Ovary (tissue), 3 donors: Measurements from ENCODE around the gene ASRGL1.

Source experiments
- CTCF ChIP-seq, 3 donors: fragments of 450-650 bp in 2 of 3; fragments of 200-600 bp in 1 of 3; IDR thresholded peaks; one replicate each; pipeline versions ENCODE4 v1.5.1 to v1.8.0; 2016 to 2022; ENCODE audit warnings: antibody characterized with exemption in 3 of 3, mild to moderate bottlenecking in 1 of 3
- EP300 ChIP-seq: sonication (generic); formaldehyde crosslinking; IDR thresholded peaks from one replicate; pipeline ENCODE4 v1.6.1; 2017; ENCODE audit warnings: antibody characterized with exemption
- POLR2A ChIP-seq: fragments of 450-650 bp; IDR thresholded peaks from one replicate; pipeline ENCODE4 v1.6.1; 2017; ENCODE audit warnings: antibody characterized with exemption, mild to moderate bottlenecking, moderate library complexity
- donor health status: DM: no; HTN: no; CAD: no.

- TF ChIP-seq POLR2A (no peak), CTCF (IDR thresholded peaks at IDR 0.05) (no peak), EP300 (no peak)
Measured at GRCh38 chr11:62413060-62413696, 75.9 kb downstream of the ASRGL1 start.
